GM23248 (cell line): ENCODE measurements around the gene FZD10. TPM values are rescaled to one million over a fixed set of nuclear protein-coding genes. Genes with fewer than 3 reads are reported as not detected.

Experiments used
- DNase-seq: peaks from one replicate; pipeline ENCODE4 v3.0.0-alpha.2; 2015
- H2AFZ ChIP-seq: fragments of 200-600 bp; sonication (generic); 2 replicates; pipeline ENCODE4 v1.6.1; 2016; ENCODE audit warnings: antibody characterized with exemption
- H3F3A ChIP-seq: fragments of 200-600 bp; sonication (generic); 2 replicates; pipeline ENCODE4 v1.6.1; 2016; ENCODE audit warnings: mild to moderate bottlenecking, antibody characterized with exemption, mixed run types; ENCODE audit not compliant: insufficient read depth
- H3K27ac ChIP-seq: fragments of 200-600 bp; sonication (generic); 2 replicates; pipeline ENCODE4 v1.5.1; 2016; ENCODE audit warnings: mild to moderate bottlenecking
- H3K27me3 ChIP-seq: fragments of 200-600 bp; sonication (generic); replicated peaks from 2 replicates; pipeline ENCODE4 v1.6.1; 2016; ENCODE audit warnings: mild to moderate bottlenecking; ENCODE audit not compliant: insufficient read depth
- H3K36me3 ChIP-seq: fragments of 200-600 bp; sonication (generic); 2 replicates; pipeline ENCODE4 v1.6.1; 2016; ENCODE audit warnings: low read depth, mild to moderate bottlenecking
- H3K4me1 ChIP-seq: fragments of 200-600 bp; sonication (generic); 2 replicates; pipeline ENCODE4 v1.6.1; 2016; ENCODE audit warnings: mild to moderate bottlenecking; ENCODE audit not compliant: insufficient read depth
- H3K4me2 ChIP-seq: fragments of 200-600 bp; sonication (generic); one replicate; pipeline ENCODE4 v1.6.1; 2016; ENCODE audit warnings: mild to moderate bottlenecking; ENCODE audit not compliant: unreplicated experiment
- H3K4me3 ChIP-seq: fragments of 200-600 bp; sonication (generic); 2 replicates; pipeline ENCODE4 v1.5.1; 2016; ENCODE audit warnings: mild to moderate bottlenecking
- H3K79me2 ChIP-seq: fragments of 200-600 bp; sonication (generic); 2 replicates; pipeline ENCODE4 v1.6.1; 2016; ENCODE audit warnings: mild to moderate bottlenecking; ENCODE audit not compliant: insufficient read depth
- H3K9ac ChIP-seq: fragments of 200-600 bp; sonication (generic); 2 replicates; pipeline ENCODE4 v1.6.1; 2016; ENCODE audit warnings: mild to moderate bottlenecking
- H3K9me2 ChIP-seq: fragments of 200-600 bp; sonication (generic); 2 replicates; pipeline ENCODE4 v1.6.1; 2016; ENCODE audit warnings: mixed run types, mild to moderate bottlenecking, moderate library complexity; ENCODE audit not compliant: insufficient read depth
- H3K9me3 ChIP-seq: fragments of 200-600 bp; sonication (generic); one replicate; pipeline ENCODE4 v1.6.1; 2017; ENCODE audit warnings: low read depth
- H4K20me1 ChIP-seq: fragments of 200-600 bp; sonication (generic); 2 replicates; pipeline ENCODE4 v1.6.0; 2016; ENCODE audit not compliant: insufficient read depth
- EZH2 ChIP-seq: fragments of 200-600 bp; sonication (generic); IDR thresholded peaks from 2 replicates; pipeline ENCODE4 v1.6.1; 2018; ENCODE audit warnings: antibody characterized with exemption, mild to moderate bottlenecking; ENCODE audit not compliant: insufficient read depth, poor library complexity, severe bottlenecking
- WGBS, 2 experiments: methylation state at CpG; one replicate each; pipeline ENCODE4 v1.1.6; 2015 to 2017; ENCODE audit warnings: low lambda C conversion rate in 2 of 2, low coverage in 1 of 2; ENCODE audit errors: missing lambda C conversion rate in 2 of 2; 5-methylcytosine and 5-hydroxymethylcytosine counted together
- in situ Hi-C: fragments of 300-500 bp; cut with MboI; formaldehyde crosslinking; loops from 2 replicates; pipeline ENCODE4 v1.15.0; 2020
- polyA plus RNA-seq: library from polyadenylated mRNA; unstranded; fragments of >200 nt; fragmentation: Nextera tagmentation; extraction: Ambion mirVana; gene quantifications from 2 replicates; pipeline ENCODE4 v1.2.1, GENCODE V29; 2016
- total RNA-seq: library from RNA; depleted of rRNA; stranded (reverse); fragments of >200 nt; shearing (Covaris generic); gene quantifications from 2 replicates; pipeline ENCODE4 v1.2.3, GENCODE V29; 2014; rRNA removed

Gene FZD10
- total and polyA plus RNA-seq, 2 experiments from 2014 or later, result not detected

- in situ Hi-C loops, result no loop called here
- H3K9ac ChIP-seq, result no peak overlapping the region
- no peak overlapping the region for H3K27ac ChIP-seq
- H3K9me3 ChIP-seq, result peaks cover 5% of the 10 kb centered on the region
- TF ChIP-seq EZH2, result no peak
- H3K4me3 ChIP-seq, result no peak overlapping the region
- H3K9me2 ChIP-seq, result no peaks in the 10 kb centered on the region
- no peaks in the 10 kb centered on the region for H3F3A ChIP-seq
- no peaks in the 10 kb centered on the region for H3K79me2 ChIP-seq
- no peak overlapping the region for H2AFZ ChIP-seq
- no peaks in the 10 kb centered on the region for H3K4me1 ChIP-seq
- no peak for DNase-seq
- H3K36me3 ChIP-seq, result no peaks in the 10 kb centered on the region
- no peaks in the 10 kb centered on the region for H4K20me1 ChIP-seq
- 3 to 4% methylated on average over 16 of the region's 16 CpGs for WGBS, 2 experiments
- H3K4me2 ChIP-seq, result no peak overlapping the region
- no peaks in the 10 kb centered on the region for H3K27me3 ChIP-seq
Observed at GRCh38 chr12:130214686-130215395, 52.6 kb downstream of the FZD10 start.

Other genes starting within 250 kb of the FZD10 start
- gene PIWIL1, start 175.4 kb downstream of the FZD10 start, total RNA-seq, result not detected in 2 replicates
- not detected in 2 replicates for gene PIWIL1, start 175.4 kb downstream of the FZD10 start, polyA plus RNA-seq